ENCODE measurements around the gene DGKQ. TPM values are rescaled to one million over a fixed set of nuclear protein-coding genes. Genes with fewer than 3 reads are reported as not detected.
A peak's percentile ranks its signal among the peaks of the same experiment; 100 is the strongest.

DGKQ gene, protein sequence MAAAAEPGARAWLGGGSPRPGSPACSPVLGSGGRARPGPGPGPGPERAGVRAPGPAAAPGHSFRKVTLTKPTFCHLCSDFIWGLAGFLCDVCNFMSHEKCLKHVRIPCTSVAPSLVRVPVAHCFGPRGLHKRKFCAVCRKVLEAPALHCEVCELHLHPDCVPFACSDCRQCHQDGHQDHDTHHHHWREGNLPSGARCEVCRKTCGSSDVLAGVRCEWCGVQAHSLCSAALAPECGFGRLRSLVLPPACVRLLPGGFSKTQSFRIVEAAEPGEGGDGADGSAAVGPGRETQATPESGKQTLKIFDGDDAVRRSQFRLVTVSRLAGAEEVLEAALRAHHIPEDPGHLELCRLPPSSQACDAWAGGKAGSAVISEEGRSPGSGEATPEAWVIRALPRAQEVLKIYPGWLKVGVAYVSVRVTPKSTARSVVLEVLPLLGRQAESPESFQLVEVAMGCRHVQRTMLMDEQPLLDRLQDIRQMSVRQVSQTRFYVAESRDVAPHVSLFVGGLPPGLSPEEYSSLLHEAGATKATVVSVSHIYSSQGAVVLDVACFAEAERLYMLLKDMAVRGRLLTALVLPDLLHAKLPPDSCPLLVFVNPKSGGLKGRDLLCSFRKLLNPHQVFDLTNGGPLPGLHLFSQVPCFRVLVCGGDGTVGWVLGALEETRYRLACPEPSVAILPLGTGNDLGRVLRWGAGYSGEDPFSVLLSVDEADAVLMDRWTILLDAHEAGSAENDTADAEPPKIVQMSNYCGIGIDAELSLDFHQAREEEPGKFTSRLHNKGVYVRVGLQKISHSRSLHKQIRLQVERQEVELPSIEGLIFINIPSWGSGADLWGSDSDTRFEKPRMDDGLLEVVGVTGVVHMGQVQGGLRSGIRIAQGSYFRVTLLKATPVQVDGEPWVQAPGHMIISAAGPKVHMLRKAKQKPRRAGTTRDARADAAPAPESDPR
- 5.2 TPM for polyA plus RNA-seq (2013, experiment 1 of 2)
- polyA plus RNA-seq (2013, experiment 2 of 2), result 5.1 TPM

DNA sequence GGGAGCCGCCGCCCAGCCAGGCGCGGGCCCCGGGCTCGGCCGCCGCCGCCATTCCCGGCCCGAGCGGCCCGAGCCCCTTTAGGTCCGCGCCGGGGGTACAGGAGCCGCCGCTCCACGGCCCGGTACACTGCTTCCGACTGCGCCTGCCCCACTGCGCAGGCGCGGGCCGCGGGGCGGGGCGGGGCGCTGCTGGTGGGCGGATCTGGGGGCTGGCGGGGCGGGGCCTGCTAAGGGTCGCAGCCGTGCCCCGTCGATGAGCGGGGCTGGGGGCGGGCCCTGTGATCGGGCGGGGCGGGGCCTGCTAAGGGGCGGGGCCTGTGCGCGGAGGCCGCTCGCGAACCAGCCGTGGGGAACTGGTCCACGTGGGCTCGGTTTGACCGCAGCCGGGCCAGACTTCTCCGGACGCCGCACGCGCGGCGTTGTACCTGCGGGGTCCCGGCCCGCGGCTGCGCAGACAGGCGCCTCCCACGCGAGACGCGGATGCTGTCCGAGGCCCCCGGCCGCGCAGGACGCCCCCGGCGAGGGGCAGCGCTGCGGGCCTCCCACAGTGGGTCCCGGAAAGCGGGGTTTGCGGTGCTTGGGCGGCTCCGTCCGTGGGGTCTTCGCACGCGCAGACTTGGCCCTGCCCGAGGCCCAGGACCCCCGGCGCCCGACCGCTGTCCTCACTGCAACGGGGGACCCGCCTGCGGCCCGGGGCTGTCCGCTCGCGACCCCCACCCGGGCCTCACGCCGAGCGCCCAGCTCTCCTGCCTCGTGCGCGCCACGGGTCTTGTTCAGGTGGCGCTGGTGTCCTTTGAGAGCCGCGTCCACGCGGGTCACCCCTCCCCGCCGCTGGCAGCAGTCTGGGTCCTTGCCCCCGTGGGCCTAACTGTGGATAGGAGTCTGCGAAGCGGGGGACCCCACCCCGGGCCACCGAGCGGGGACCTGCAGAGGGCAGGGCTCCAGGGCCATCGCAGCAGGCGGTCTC lies at the start of gene DGKQ:
TSS of gene DGKQ (minus strand) at position 139 of the 967 bp plus-strand sequence. CDS start at position 52, 87 bp downstream.
- peak within 1 kb of the TSS; percentile 85 for H4K8ac ChIP-seq (ENCODE audit: low read length)
- H3K36me3 ChIP-seq (ENCODE audit: control insufficient read depth in 1 of 2, insufficient read depth in 2 of 2, low read depth in 1 of 2, low read length in 2 of 2), result peaks cover 6 to 17% of the 10 kb centered on the region in 2 experiments
- H2AK5ac ChIP-seq (ENCODE audit: low read length, severe bottlenecking), result no peak within 1 kb of the TSS
- 52% methylated on average over 83 of the region's 123 CpGs for WGBS
- H3K14ac ChIP-seq (ENCODE audit: low read length in 2 of 2), result no peak within 1 kb of the TSS
- no peaks in the 10 kb centered on the region for H3K27me3 ChIP-seq (ENCODE audit: control insufficient read depth in 1 of 2, insufficient read depth in 1 of 2, low read length in 2 of 2)
- no peak within 1 kb of the TSS for H3K27ac ChIP-seq (ENCODE audit: low read length, poor library complexity, severe bottlenecking)
- H3K9me3 ChIP-seq (ENCODE audit: control insufficient read depth, low read length), result no peaks in the 10 kb centered on the region
- peak within 1 kb of the TSS; percentile 79 for H3K9ac ChIP-seq (ENCODE audit: low read length)
- peaks cover 24% of the 10 kb centered on the region for H3K4me1 ChIP-seq (ENCODE audit: control insufficient read depth, insufficient read depth, low read depth, low read length)
- peak within 1 kb of the TSS; percentile 64 for H2BK15ac ChIP-seq (ENCODE audit: low read depth, poor library complexity, severe bottlenecking)
- no peak within 1 kb of the TSS for H2BK120ac ChIP-seq (ENCODE audit: low read depth, low read length)
- DNase-seq, result peak; percentile 78
- peak within 1 kb of the TSS; percentile 80 for H3K4me2 ChIP-seq (ENCODE audit: low read length, poor library complexity, severe bottlenecking)
- peak within 1 kb of the TSS; percentile 85 to 86 for H3K4me3 ChIP-seq (ENCODE audit: insufficient read depth in 1 of 2, low read depth in 1 of 2, low read length in 2 of 2)
- H2BK5ac ChIP-seq (ENCODE audit: low read depth, low read length, poor library complexity, severe bottlenecking), result no peak within 1 kb of the TSS
- peak within 1 kb of the TSS; percentile 56 for H2AFZ ChIP-seq (ENCODE audit: low read depth, low read length)
- H3K79me1 ChIP-seq (replicated peaks; ENCODE audit: low read length, poor library complexity, severe bottlenecking), result peaks cover 31% of the 10 kb centered on the region
- H4K91ac ChIP-seq (ENCODE audit: low read length), result peak within 1 kb of the TSS; percentile 61
- H3K4ac ChIP-seq (ENCODE audit: low read depth in 1 of 2, low read length in 2 of 2), result peak within 1 kb of the TSS in 1 of 2 experiments; percentile 9
- H3K23ac ChIP-seq (ENCODE audit: low read length in 2 of 2), result no peak within 1 kb of the TSS
- peak within 1 kb of the TSS; percentile 64 to 70 for H3K18ac ChIP-seq (ENCODE audit: low read depth in 1 of 2, low read length in 2 of 2)
- H2BK12ac ChIP-seq (ENCODE audit: low read length in 2 of 2), result peak within 1 kb of the TSS in 1 of 2 experiments; percentile 57

DNA sequence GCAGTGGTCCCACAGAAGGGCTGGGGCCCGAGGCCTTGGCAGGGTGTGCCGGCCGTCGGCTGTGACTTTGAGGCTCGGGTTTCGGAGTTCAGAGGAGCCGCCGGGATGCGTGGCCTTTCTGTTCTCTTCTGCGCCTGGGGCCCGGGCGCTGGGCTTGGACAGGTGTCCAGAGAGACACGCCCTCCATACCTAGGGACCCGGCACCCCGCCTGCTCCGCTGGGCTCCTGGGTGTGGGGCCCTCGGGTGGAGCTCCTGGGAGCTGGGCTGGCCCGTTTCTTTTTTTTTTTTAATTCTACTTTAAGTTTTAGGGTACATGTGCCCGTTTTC lies 49.3 kb upstream of the DGKQ start:
- H3K9me3 ChIP-seq (ENCODE audit: control insufficient read depth, low read length), result no peaks in the 10 kb centered on the region
- no peak overlapping the region for H2AK5ac ChIP-seq (ENCODE audit: low read length, severe bottlenecking)
- no peak overlapping the region for H3K9ac ChIP-seq (ENCODE audit: low read length)
- H2AFZ ChIP-seq (ENCODE audit: low read depth, low read length), result no peak overlapping the region
- H3K79me1 ChIP-seq (replicated peaks; ENCODE audit: low read length, poor library complexity, severe bottlenecking), result peaks cover 30% of the 10 kb centered on the region
- no peak overlapping the region for H3K4me2 ChIP-seq (ENCODE audit: low read length, poor library complexity, severe bottlenecking)
- H3K4ac ChIP-seq (ENCODE audit: low read depth in 1 of 2, low read length in 2 of 2), result no peak overlapping the region
- H3K14ac ChIP-seq (ENCODE audit: low read length in 2 of 2), result no peak overlapping the region
- no peak overlapping the region for H2BK12ac ChIP-seq (ENCODE audit: low read length in 2 of 2)
- no peak overlapping the region for H4K8ac ChIP-seq (ENCODE audit: low read length)
- no peak overlapping the region for H2BK120ac ChIP-seq (ENCODE audit: low read depth, low read length)
- no peak overlapping the region for H3K23ac ChIP-seq (ENCODE audit: low read length in 2 of 2)
- peaks cover 20 to 59% of the 10 kb centered on the region in 2 experiments for H3K36me3 ChIP-seq (ENCODE audit: control insufficient read depth in 1 of 2, insufficient read depth in 2 of 2, low read depth in 1 of 2, low read length in 2 of 2)
- no peak for DNase-seq
- no peak overlapping the region for H2BK15ac ChIP-seq (ENCODE audit: low read depth, poor library complexity, severe bottlenecking)
- no peak overlapping the region for H3K4me3 ChIP-seq (ENCODE audit: insufficient read depth in 1 of 2, low read depth in 1 of 2, low read length in 2 of 2)
- 94% methylated on average over 19 of the region's 19 CpGs for WGBS
- no peak overlapping the region for H2BK5ac ChIP-seq (ENCODE audit: low read depth, low read length, poor library complexity, severe bottlenecking)
- H3K4me1 ChIP-seq (ENCODE audit: control insufficient read depth, insufficient read depth, low read depth, low read length), result peaks cover 54% of the 10 kb centered on the region
- H3K18ac ChIP-seq (ENCODE audit: low read depth in 1 of 2, low read length in 2 of 2), result no peak overlapping the region
- H3K27ac ChIP-seq (ENCODE audit: low read length, poor library complexity, severe bottlenecking), result no peak overlapping the region
- H3K27me3 ChIP-seq (ENCODE audit: control insufficient read depth in 1 of 2, insufficient read depth in 1 of 2, low read length in 2 of 2), result no peaks in the 10 kb centered on the region
- H4K91ac ChIP-seq (ENCODE audit: low read length), result no peak overlapping the region

DNA sequence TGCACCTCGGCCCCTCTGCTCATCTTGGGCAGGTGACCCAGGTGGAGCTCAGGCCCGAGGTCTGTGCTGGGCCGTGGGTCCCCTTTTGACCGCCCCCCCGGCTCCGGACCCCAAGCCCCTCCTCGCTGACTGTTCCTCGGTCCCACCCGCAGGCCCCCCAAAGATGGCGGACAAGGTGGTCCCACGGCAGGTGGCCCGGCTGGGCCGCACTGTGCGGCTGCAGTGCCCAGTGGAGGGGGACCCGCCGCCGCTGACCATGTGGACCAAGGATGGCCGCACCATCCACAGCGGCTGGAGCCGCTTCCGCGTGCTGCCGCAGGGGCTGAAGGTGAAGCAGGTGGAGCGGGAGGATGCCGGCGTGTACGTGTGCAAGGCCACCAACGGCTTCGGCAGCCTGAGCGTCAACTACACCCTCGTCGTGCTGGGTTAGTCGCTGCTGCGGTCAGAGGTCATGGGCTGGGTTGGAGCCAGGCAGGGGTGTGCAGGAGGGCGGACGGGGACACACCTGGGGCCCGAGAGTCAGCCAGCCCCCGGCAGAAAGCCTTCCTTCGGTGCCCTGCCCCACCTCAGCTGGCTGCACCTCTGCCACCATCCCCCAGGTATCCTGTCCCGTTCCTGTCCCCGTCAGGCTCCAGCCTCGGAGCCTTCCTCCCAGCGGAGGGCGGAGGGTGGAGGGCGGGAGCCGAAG lies 48.8 kb upstream of the DGKQ start:
- Histone ChIP-seq H3K4me1 (ENCODE audit: control insufficient read depth, insufficient read depth, low read depth, low read length) (peaks cover 52% of the 10 kb centered on the region), H3K36me3 (ENCODE audit: control insufficient read depth in 1 of 2, insufficient read depth in 2 of 2, low read depth in 1 of 2, low read length in 2 of 2) (peaks cover 20 to 64% of the 10 kb centered on the region in 2 experiments), H2BK120ac (ENCODE audit: low read depth, low read length) (no peak overlapping the region), H3K79me1 (replicated peaks; ENCODE audit: low read length, poor library complexity, severe bottlenecking) (peaks cover 31% of the 10 kb centered on the region), H4K91ac (ENCODE audit: low read length) (no peak overlapping the region), H2BK15ac (ENCODE audit: low read depth, poor library complexity, severe bottlenecking) (no peak overlapping the region), H3K27ac (ENCODE audit: low read length, poor library complexity, severe bottlenecking) (no peak overlapping the region), H3K18ac (ENCODE audit: low read depth in 1 of 2, low read length in 2 of 2) (no peak overlapping the region), H2AK5ac (ENCODE audit: low read length, severe bottlenecking) (no peak overlapping the region), H4K8ac (ENCODE audit: low read length) (peak overlapping the region; percentile 45), H3K27me3 (ENCODE audit: control insufficient read depth in 1 of 2, insufficient read depth in 1 of 2, low read length in 2 of 2) (no peaks in the 10 kb centered on the region), H3K4me2 (ENCODE audit: low read length, poor library complexity, severe bottlenecking) (no peak overlapping the region), H3K4me3 (ENCODE audit: insufficient read depth in 1 of 2, low read depth in 1 of 2, low read length in 2 of 2) (no peak overlapping the region), H2BK12ac (ENCODE audit: low read length in 2 of 2) (no peak overlapping the region), H2BK5ac (ENCODE audit: low read depth, low read length, poor library complexity, severe bottlenecking) (no peak overlapping the region), H3K9me3 (ENCODE audit: control insufficient read depth, low read length) (no peaks in the 10 kb centered on the region), H3K9ac (ENCODE audit: low read length) (no peak overlapping the region), H2AFZ (ENCODE audit: low read depth, low read length) (no peak overlapping the region), H3K14ac (ENCODE audit: low read length in 2 of 2) (no peak overlapping the region), H3K4ac (ENCODE audit: low read depth in 1 of 2, low read length in 2 of 2) (no peak overlapping the region), H3K23ac (ENCODE audit: low read length in 2 of 2) (no peak overlapping the region)
- DNase-seq, result no peak
- 96% methylated on average over 46 of the region's 46 CpGs for WGBS
